Stimulated activated memory B cell treated with anti-CD40 and anti-IgM and Interleukin-4, amounts not matched to agents 10 μg/mL and 1 μg/mL and 100 μg/mL, for 72 hours (primary cell): ENCODE measurements around the gene STON2.

Experiments
- ATAC-seq: fragments of 150-1000 bp; cut with Tn5 transposase; 2 replicates; pipeline ENCODE4 v1.10.0; 2021
- H3K27ac Mint-ChIP-seq: one replicate; pipeline ENCODE4 v1.8.0; 2022; ENCODE audit warnings: mild to moderate bottlenecking, mixed read lengths
- H3K27me3 Mint-ChIP-seq: one replicate; pipeline ENCODE4 v1.8.0; 2022; ENCODE audit warnings: mixed read lengths
- H3K36me3 Mint-ChIP-seq: one replicate; pipeline ENCODE4 v1.8.0; 2022; ENCODE audit warnings: mixed read lengths
- H3K4me1 Mint-ChIP-seq: one replicate; pipeline ENCODE4 v1.8.0; 2022; ENCODE audit warnings: mixed read lengths
- H3K4me3 Mint-ChIP-seq: one replicate; pipeline ENCODE4 v1.8.0; 2022; ENCODE audit warnings: mild to moderate bottlenecking, moderate library complexity, mixed read lengths
- H3K9me3 Mint-ChIP-seq: one replicate; pipeline ENCODE4 v1.8.0; 2022; ENCODE audit warnings: mixed read lengths

The STON2 gene

GRCh38 chr14:81400202-81400678 is at the start of gene STON2:
TSS of gene STON2 (minus strand) at chr14:81400324. CDS start at chr14:81398382, 1,942 bp downstream.
- Mint-ChIP-seq H3K4me1 (no peaks in the 10 kb centered on the region), H3K36me3 (no peaks in the 10 kb centered on the region), H3K27ac (no peak within 1 kb of the TSS), H3K27me3 (peaks cover 9% of the 10 kb centered on the region), H3K4me3 (no peak within 1 kb of the TSS), H3K9me3 (peaks cover 4% of the 10 kb centered on the region)
- no peak for ATAC-seq

GRCh38 chr14:81449576-81449975 is 49.5 kb upstream of the STON2 start:
- H3K4me3 Mint-ChIP-seq = no peak overlapping the region
- no peaks in the 10 kb centered on the region for H3K36me3 Mint-ChIP-seq
- no peaks in the 10 kb centered on the region for H3K9me3 Mint-ChIP-seq
- H3K27me3 Mint-ChIP-seq = peaks cover 19% of the 10 kb centered on the region
- H3K27ac Mint-ChIP-seq = no peak overlapping the region
- ATAC-seq = no peak
- peaks cover 1% of the 10 kb centered on the region for H3K4me1 Mint-ChIP-seq

GRCh38 chr14:81449114-81449513 is 49.0 kb upstream of the STON2 start:
- Mint-ChIP-seq H3K27me3 (peaks cover 23% of the 10 kb centered on the region), H3K4me1 (no peaks in the 10 kb centered on the region), H3K27ac (no peak overlapping the region), H3K36me3 (no peaks in the 10 kb centered on the region), H3K9me3 (no peaks in the 10 kb centered on the region), H3K4me3 (no peak overlapping the region)
- no peak for ATAC-seq

GRCh38 chr14:81447021-81447764 is 47.1 kb upstream of the STON2 start:
- Mint-ChIP-seq H3K36me3 (no peaks in the 10 kb centered on the region), H3K4me3 (no peak overlapping the region), H3K4me1 (no peaks in the 10 kb centered on the region), H3K9me3 (peaks cover 3% of the 10 kb centered on the region), H3K27me3 (peaks cover 41% of the 10 kb centered on the region), H3K27ac (no peak overlapping the region)
- ATAC-seq = no peak

- H3K4me3 Mint-ChIP-seq = no peak overlapping the region
- H3K9me3 Mint-ChIP-seq = peaks cover 3% of the 10 kb centered on the region
- H3K27me3 Mint-ChIP-seq = peaks cover 48% of the 10 kb centered on the region
- H3K36me3 Mint-ChIP-seq = no peaks in the 10 kb centered on the region
- no peak overlapping the region for H3K27ac Mint-ChIP-seq
- ATAC-seq = no peak
- no peaks in the 10 kb centered on the region for H3K4me1 Mint-ChIP-seq
Observed at GRCh38 chr14:81446279-81447007, 46.3 kb upstream of the STON2 start.

GRCh38 chr14:81441626-81442134 is 41.6 kb upstream of the STON2 start:
- peaks cover 59% of the 10 kb centered on the region for H3K27me3 Mint-ChIP-seq
- no peak overlapping the region for H3K4me3 Mint-ChIP-seq
- H3K9me3 Mint-ChIP-seq = peaks cover 3% of the 10 kb centered on the region
- no peaks in the 10 kb centered on the region for H3K36me3 Mint-ChIP-seq
- H3K27ac Mint-ChIP-seq = no peak overlapping the region
- no peak for ATAC-seq
- peaks cover 9% of the 10 kb centered on the region for H3K4me1 Mint-ChIP-seq

- H3K4me3 Mint-ChIP-seq = no peak overlapping the region
- H3K27me3 Mint-ChIP-seq = peaks cover 68% of the 10 kb centered on the region
- H3K36me3 Mint-ChIP-seq = no peaks in the 10 kb centered on the region
- H3K9me3 Mint-ChIP-seq = peaks cover 3% of the 10 kb centered on the region
- H3K4me1 Mint-ChIP-seq = peaks cover 17% of the 10 kb centered on the region
- no peak overlapping the region for H3K27ac Mint-ChIP-seq
- no peak for ATAC-seq
Observed at GRCh38 chr14:81440041-81440440, 39.9 kb upstream of the STON2 start.

GRCh38 chr14:81437244-81437643 is 37.1 kb upstream of the STON2 start:
- Mint-ChIP-seq H3K4me3 (peak overlapping the region; percentile 49), H3K36me3 (no peaks in the 10 kb centered on the region), H3K9me3 (no peaks in the 10 kb centered on the region), H3K4me1 (peaks cover 18% of the 10 kb centered on the region), H3K27me3 (peaks cover 73% of the 10 kb centered on the region), H3K27ac (no peak overlapping the region)
- ATAC-seq = no peak

- no peaks in the 10 kb centered on the region for H3K36me3 Mint-ChIP-seq
- peak overlapping the region; percentile 49 for H3K4me3 Mint-ChIP-seq
- H3K27me3 Mint-ChIP-seq = peaks cover 72% of the 10 kb centered on the region
- H3K9me3 Mint-ChIP-seq = no peaks in the 10 kb centered on the region
- no peak overlapping the region for H3K27ac Mint-ChIP-seq
- peaks cover 18% of the 10 kb centered on the region for H3K4me1 Mint-ChIP-seq
- peak; percentile 68 for ATAC-seq
Observed at GRCh38 chr14:81436296-81437138, 36.4 kb upstream of the STON2 start.

- Mint-ChIP-seq H3K27ac (no peak overlapping the region), H3K4me3 (peak overlapping the region; percentile 58), H3K4me1 (peaks cover 18% of the 10 kb centered on the region), H3K36me3 (no peaks in the 10 kb centered on the region), H3K27me3 (peaks cover 63% of the 10 kb centered on the region), H3K9me3 (no peaks in the 10 kb centered on the region)
- ATAC-seq = peak; percentile 51
Observed at GRCh38 chr14:81435391-81436295, 35.5 kb upstream of the STON2 start.

GRCh38 chr14:81435048-81435390 is 34.9 kb upstream of the STON2 start:
- ATAC-seq = no peak
- Mint-ChIP-seq H3K36me3 (no peaks in the 10 kb centered on the region), H3K27me3 (peaks cover 68% of the 10 kb centered on the region), H3K27ac (no peak overlapping the region), H3K4me1 (peaks cover 18% of the 10 kb centered on the region), H3K4me3 (peak overlapping the region; percentile 58), H3K9me3 (no peaks in the 10 kb centered on the region)

- H3K4me3 Mint-ChIP-seq = no peak overlapping the region
- H3K27me3 Mint-ChIP-seq = peaks cover 72% of the 10 kb centered on the region
- no peak overlapping the region for H3K27ac Mint-ChIP-seq
Observed at GRCh38 chr14:81434230-81434629, 34.1 kb upstream of the STON2 start.

GRCh38 chr14:81433378-81433777 is 33.3 kb upstream of the STON2 start:
- H3K9me3 Mint-ChIP-seq = no peaks in the 10 kb centered on the region
- H3K36me3 Mint-ChIP-seq = no peaks in the 10 kb centered on the region
- ATAC-seq = no peak
- peaks cover 73% of the 10 kb centered on the region for H3K27me3 Mint-ChIP-seq
- no peak overlapping the region for H3K4me3 Mint-ChIP-seq
- peaks cover 18% of the 10 kb centered on the region for H3K4me1 Mint-ChIP-seq
- H3K27ac Mint-ChIP-seq = no peak overlapping the region

More at GRCh38 chr14:81434230-81434629, 34.1 kb upstream of the STON2 start:
- ATAC-seq = no peak
- no peaks in the 10 kb centered on the region for H3K9me3 Mint-ChIP-seq
- no peaks in the 10 kb centered on the region for H3K36me3 Mint-ChIP-seq
- H3K4me1 Mint-ChIP-seq = peaks cover 18% of the 10 kb centered on the region

- H3K9me3 Mint-ChIP-seq = no peaks in the 10 kb centered on the region
- ATAC-seq = no peak
- H3K4me1 Mint-ChIP-seq = peaks cover 19% of the 10 kb centered on the region
- H3K27ac Mint-ChIP-seq = no peak overlapping the region
- H3K4me3 Mint-ChIP-seq = no peak overlapping the region
- peaks cover 73% of the 10 kb centered on the region for H3K27me3 Mint-ChIP-seq
- no peaks in the 10 kb centered on the region for H3K36me3 Mint-ChIP-seq
Observed at GRCh38 chr14:81432219-81432661, 32.1 kb upstream of the STON2 start.
